HepG2 (cell line): ENCODE measurements around the gene LASP1. TPM values are rescaled to one million over a fixed set of nuclear protein-coding genes. Genes with fewer than 3 reads are reported as not detected.

Source experiments
- DNMT1 ChIP-seq: sonication (generic); formaldehyde crosslinking; IDR thresholded peaks from 2 replicates; pipeline ENCODE4 v1.5.1; 2020; ENCODE audit warnings: mild to moderate bottlenecking, missing genetic modification reagents
- FLYWCH1 ChIP-seq: sonication (generic); formaldehyde crosslinking; IDR thresholded peaks from 2 replicates; pipeline ENCODE4 v1.8.1; 2023; ENCODE audit warnings: mild to moderate bottlenecking, missing genetic modification reagents
- GABPA ChIP-seq, 2 experiments: IDR thresholded peaks; 2 replicates each; pipeline ENCODE4 v1.6.1; 2011 to 2016; ENCODE audit warnings: low read depth in 2 of 2, low read length in 1 of 2, missing biosample characterization in 1 of 2, missing genetic modification characterization in 1 of 2
- GMEB2 ChIP-seq: IDR thresholded peaks from 2 replicates; pipeline ENCODE4 v1.6.1; 2016; ENCODE audit warnings: missing biosample characterization, missing genetic modification reagents, low read depth
- KAT7 ChIP-seq: IDR thresholded peaks from 2 replicates; pipeline ENCODE4 v1.6.1; 2018; ENCODE audit warnings: borderline replicate concordance, missing compliant biosample characterization
- RORA ChIP-seq: sonication (generic); formaldehyde crosslinking; IDR thresholded peaks from 2 replicates; pipeline ENCODE4 v1.5.0; 2020; ENCODE audit warnings: mild to moderate bottlenecking, missing genetic modification reagents, moderate library complexity
- ZHX2 ChIP-seq, 2 experiments: sonication (generic) in 1 of 2; formaldehyde crosslinking in 1 of 2; IDR thresholded peaks; 2 replicates each; pipeline versions ENCODE4 v1.6.1 to v1.9.0; 2014 to 2022; ENCODE audit warnings: antibody characterized with exemption in 1 of 2, borderline replicate concordance in 1 of 2, inconsistent platforms in 1 of 2, low read depth in 1 of 2, missing genetic modification reagents in 1 of 2
- ZNF143 ChIP-seq: sonication (generic); formaldehyde crosslinking; IDR thresholded peaks from 2 replicates; pipeline ENCODE4 v1.4.0; 2020; ENCODE audit warnings: missing genetic modification reagents
- ZNF260 ChIP-seq: sonication (generic); formaldehyde crosslinking; IDR thresholded peaks from 2 replicates; pipeline ENCODE4 v1.4.0; 2020; ENCODE audit warnings: missing genetic modification reagents, low read depth, mild to moderate bottlenecking, borderline replicate concordance
- ZNF550 ChIP-seq: sonication (generic); formaldehyde crosslinking; IDR thresholded peaks from 2 replicates; pipeline ENCODE4 v1.4.0; 2020; ENCODE audit warnings: mild to moderate bottlenecking, missing genetic modification reagents, borderline replicate concordance
- ZNF83 ChIP-seq: sonication (generic); formaldehyde crosslinking; IDR thresholded peaks from 2 replicates; pipeline ENCODE4 v1.4.0; 2020; ENCODE audit warnings: missing genetic modification reagents, mild to moderate bottlenecking, borderline replicate concordance
- ZNF841 ChIP-seq: sonication (generic); formaldehyde crosslinking; IDR thresholded peaks from 2 replicates; pipeline ENCODE4 v1.8.1; 2023; ENCODE audit warnings: missing genetic modification reagents, borderline replicate concordance
- ZSCAN25 ChIP-seq: sonication (generic); formaldehyde crosslinking; IDR thresholded peaks from 2 replicates; pipeline ENCODE4 v1.8.0; 2022; ENCODE audit warnings: mild to moderate bottlenecking, missing genetic modification reagents
- polyA plus RNA-seq, 8 experiments: library from polyadenylated mRNA; depleted of rRNA in 3 of 8; stranded (reverse) in 7 of 8; unstranded in 1 of 8; fragments of >200 nt; fragmentation: Illumina TruSeq in 4 of 8; extraction: Trizol in 4 of 8; gene quantifications; 2 replicates each; pipeline versions ENCODE4 v1.2.1 to v1.2.3, GENCODE V29; 2011 to 2016; ENCODE audit warnings: low read depth in 4 of 8, missing spikeins in 1 of 8, mixed read lengths in 1 of 8; ENCODE audit not compliant: insufficient read depth in 1 of 8
- total RNA-seq, 5 experiments: library from RNA; depleted of rRNA; stranded (reverse); fragments of >200 nt; fragmentation: Illumina TruSeq; extraction: Trizol; gene quantifications; 2 replicates each; pipeline ENCODE4 v1.2.3, GENCODE V29; 2016; ENCODE audit warnings: low read depth in 1 of 5
- TF ChIP-seq, protein P1 (sequence below): sonication (generic); formaldehyde crosslinking; IDR thresholded peaks from 2 replicates; pipeline ENCODE4 v1.4.0; 2020; ENCODE audit warnings: mild to moderate bottlenecking, missing genetic modification reagents, borderline replicate concordance

Gene LASP1
- total and polyA plus RNA-seq, 2 of the 13 experiments (the other 11 are each of a cell fraction or from before 2014, with no cell fraction given): 70.1 to 97.0 TPM

- TF ChIP-seq GABPA (IDR thresholded peaks at IDR 0.05; ENCODE audit: low read depth, low read length) (no peak), GABPA (CRISPR knock-in tag; IDR thresholded peaks at IDR 0.05; ENCODE audit: low read depth) (peak; percentile 60; the same call in 1 of the 2 replicates), ZNF841 (CRISPR knock-in tag) (no peak; the same call in 1 of the 2 replicates), RORA (CRISPR knock-in tag) (no peak), ZNF260 (no peak), ZHX2 (IDR thresholded peaks at IDR 0.05; ENCODE audit: low read depth) (no peak), ZHX2 (CRISPR knock-in tag; IDR thresholded peaks at IDR 0.05; ENCODE audit: borderline replicate concordance) (peak; percentile 40; the same call in 1 of the 2 replicates), GMEB2 (CRISPR knock-in tag) (no peak), DNMT1 (CRISPR knock-in tag) (no peak), ZSCAN25 (peak; percentile 76), KAT7 (no peak), FLYWCH1 (CRISPR knock-in tag) (no peak), ZNF83 (CRISPR knock-in tag) (no peak), ZNF550 (CRISPR knock-in tag) (no peak), ZNF143 (CRISPR knock-in tag) (peak; percentile 46)
- TF ChIP-seq, protein P1, sequence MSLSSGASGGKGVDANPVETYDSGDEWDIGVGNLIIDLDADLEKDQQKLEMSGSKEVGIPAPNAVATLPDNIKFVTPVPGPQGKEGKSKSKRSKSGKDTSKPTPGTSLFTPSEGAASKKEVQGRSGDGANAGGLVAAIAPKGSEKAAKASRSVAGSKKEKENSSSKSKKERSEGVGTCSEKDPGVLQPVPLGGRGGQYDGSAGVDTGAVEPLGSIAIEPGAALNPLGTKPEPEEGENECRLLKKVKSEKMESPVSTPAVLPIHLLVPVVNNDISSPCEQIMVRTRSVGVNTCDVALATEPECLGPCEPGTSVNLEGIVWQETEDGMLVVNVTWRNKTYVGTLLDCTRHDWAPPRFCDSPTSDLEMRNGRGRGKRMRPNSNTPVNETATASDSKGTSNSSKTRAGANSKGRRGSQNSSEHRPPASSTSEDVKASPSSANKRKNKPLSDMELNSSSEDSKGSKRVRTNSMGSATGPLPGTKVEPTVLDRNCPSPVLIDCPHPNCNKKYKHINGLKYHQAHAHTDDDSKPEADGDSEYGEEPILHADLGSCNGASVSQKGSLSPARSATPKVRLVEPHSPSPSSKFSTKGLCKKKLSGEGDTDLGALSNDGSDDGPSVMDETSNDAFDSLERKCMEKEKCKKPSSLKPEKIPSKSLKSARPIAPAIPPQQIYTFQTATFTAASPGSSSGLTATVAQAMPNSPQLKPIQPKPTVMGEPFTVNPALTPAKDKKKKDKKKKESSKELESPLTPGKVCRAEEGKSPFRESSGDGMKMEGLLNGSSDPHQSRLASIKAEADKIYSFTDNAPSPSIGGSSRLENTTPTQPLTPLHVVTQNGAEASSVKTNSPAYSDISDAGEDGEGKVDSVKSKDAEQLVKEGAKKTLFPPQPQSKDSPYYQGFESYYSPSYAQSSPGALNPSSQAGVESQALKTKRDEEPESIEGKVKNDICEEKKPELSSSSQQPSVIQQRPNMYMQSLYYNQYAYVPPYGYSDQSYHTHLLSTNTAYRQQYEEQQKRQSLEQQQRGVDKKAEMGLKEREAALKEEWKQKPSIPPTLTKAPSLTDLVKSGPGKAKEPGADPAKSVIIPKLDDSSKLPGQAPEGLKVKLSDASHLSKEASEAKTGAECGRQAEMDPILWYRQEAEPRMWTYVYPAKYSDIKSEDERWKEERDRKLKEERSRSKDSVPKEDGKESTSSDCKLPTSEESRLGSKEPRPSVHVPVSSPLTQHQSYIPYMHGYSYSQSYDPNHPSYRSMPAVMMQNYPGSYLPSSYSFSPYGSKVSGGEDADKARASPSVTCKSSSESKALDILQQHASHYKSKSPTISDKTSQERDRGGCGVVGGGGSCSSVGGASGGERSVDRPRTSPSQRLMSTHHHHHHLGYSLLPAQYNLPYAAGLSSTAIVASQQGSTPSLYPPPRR (CRISPR knock-in tag): peak; percentile 33; the same call in 1 of the 2 replicates
Observed at GRCh38 chr17:38868817-38869525, 887 bp upstream of the LASP1 start (continued).
